Frontal cortex (tissue), 4 donors: Measurements from ENCODE around the gene EEF1A2. TPM values are rescaled to one million over a fixed set of nuclear protein-coding genes. Genes with fewer than 3 reads are reported as not detected.

ENCODE experiments used
- DNase-seq, 2 donors: peaks; one replicate each; pipeline ENCODE4 v3.0.0; 2012; ENCODE audit warnings: low spot score in 2 of 2
- FAIRE-seq: peaks from 2 replicates; lab custom pipeline; 2012; peaks lifted over from hg19 to GRCh38; lab: Jason Lieb, UNC
- total RNA-seq: library from RNA; depleted of rRNA; stranded (reverse); fragments of >200 nt; gene quantifications from one replicate; pipeline ENCODE4 v1.2.3, GENCODE V29; 2014
- donor health status: control.
- donor health status: control.
- donor health status: control.

Gene EEF1A2
- 179 TPM for total RNA-seq

DNA sequence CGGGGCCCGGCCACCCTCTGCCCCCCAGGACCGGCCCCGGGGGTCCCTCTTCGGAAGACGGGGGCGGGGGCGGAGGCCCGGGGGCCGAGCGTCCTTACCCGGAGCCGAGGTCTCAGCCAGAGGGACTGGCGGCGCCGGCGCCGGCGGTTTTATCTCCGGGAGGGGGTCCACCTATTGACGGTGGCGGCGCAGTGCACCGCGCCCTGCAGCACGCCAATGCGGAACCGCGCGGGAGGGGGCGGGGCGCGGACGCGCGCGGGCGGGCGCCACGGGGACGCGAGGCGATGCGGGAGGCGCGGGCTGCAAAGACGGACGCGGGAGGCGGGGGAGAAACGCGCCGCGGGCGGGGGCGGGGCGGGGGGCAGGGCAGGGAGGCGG is at the start of gene EEF1A2:
EEF1A2 (minus strand) TSS at position 124 of the 378 bp plus-strand sequence. CDS start 1,320 bp downstream, outside the sequence.
- FAIRE-seq (no peak), DNase-seq (peak; percentile 79 to 82)

DNA sequence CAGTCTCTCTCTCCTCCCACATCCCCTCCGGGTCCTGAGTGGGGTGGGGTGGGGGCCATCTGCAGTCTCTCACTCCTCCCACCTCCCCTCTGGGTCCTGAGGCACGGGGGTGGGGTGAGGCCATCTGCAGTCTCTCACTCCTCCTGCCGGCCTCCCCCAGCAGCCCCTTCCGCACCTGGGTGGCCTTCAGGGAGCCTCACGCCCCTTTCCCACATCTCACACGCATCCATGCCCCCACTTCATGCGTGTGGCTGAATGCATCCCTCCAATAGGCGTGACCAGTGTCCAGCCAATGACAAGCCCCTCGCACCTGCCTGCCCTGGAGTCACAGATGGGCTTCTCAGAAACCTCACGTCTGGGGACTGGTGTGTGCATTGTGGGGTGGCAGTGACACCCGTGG is 49.7 kb upstream of the EEF1A2 start:
- no peak for DNase-seq
- no peak for FAIRE-seq

DNA sequence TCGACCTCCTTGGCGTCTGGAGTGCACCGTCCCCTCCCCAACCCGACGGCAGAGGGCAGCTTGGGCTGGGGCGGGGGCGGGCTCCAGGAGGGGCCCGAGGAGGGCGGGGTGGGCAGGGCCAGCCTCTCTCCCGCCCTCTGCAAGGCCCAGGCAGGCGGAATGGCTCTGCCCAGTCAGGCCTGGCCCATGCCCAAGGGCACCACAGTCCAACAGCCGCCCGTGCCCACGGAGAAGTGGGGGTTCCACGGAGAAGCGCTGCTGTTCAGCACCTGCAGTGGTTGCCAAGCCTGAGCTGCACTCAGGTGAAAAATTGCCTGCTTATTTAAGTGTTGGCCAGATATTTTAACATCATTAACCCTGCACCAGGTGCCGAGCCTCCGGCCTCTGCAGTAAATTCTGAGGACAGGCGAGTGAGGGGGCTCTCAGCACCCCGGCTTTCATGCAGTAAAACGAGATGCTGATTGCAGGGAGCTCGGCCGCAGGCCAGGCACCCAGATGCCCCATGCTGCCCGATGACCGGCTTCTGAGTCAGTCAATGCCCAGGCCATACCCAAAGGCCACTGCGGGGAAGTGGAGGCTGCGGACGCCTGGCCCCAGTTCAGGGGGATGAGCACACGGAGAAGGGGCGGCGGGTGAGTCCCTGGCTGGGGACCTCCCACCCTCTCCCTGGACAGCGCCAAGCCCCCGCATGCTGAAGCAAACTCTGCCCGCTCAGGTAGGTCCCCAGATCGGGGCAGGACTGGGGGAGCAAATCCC is 49.0 kb upstream of the EEF1A2 start, which contains the start of gene SRMS:
SRMS (minus strand) TSS at position 25 of the 756 bp plus-strand sequence. CDS start 286 bp downstream, outside the sequence.
- DNase-seq (no peak), FAIRE-seq (no peak)

DNA sequence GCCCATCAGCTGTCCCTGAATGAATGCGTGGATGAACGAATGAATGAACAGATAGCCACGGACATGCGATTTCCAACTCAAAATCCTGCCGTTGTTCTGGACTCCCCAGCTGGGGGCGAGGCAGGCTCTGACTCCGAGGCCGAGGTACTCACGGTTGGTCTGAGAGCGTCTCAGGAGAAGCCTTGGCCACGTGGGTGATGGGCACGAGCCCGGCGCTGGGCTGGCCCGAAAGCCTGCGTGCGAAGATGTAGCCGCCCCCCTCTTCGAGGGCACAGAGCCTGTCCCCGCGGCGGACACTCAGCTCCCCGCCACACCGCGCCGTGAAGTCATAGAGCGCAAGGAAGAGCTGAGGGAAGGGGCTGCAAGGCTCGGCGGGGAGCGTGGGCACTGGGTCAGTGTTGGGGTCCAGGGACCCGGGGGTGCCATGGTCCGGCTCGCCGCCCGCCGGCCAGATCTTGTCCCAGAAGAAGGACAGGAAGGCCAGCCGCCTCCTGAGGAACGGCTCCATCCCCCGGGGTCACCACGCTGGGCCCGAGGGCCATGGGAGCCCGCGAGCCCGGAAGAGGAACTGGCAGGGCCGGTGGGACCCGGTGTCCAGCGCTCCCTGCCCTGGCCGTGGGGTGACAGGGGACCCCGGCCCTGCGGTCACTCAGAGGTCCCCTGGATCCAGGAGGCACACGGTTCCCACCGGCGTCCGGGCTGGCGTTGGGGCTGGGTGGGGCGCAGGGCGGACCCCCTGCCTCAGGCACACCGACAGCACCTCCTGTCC is 48.3 kb upstream of the EEF1A2 start:
- FAIRE-seq = no peak
- no peak for DNase-seq

DNA sequence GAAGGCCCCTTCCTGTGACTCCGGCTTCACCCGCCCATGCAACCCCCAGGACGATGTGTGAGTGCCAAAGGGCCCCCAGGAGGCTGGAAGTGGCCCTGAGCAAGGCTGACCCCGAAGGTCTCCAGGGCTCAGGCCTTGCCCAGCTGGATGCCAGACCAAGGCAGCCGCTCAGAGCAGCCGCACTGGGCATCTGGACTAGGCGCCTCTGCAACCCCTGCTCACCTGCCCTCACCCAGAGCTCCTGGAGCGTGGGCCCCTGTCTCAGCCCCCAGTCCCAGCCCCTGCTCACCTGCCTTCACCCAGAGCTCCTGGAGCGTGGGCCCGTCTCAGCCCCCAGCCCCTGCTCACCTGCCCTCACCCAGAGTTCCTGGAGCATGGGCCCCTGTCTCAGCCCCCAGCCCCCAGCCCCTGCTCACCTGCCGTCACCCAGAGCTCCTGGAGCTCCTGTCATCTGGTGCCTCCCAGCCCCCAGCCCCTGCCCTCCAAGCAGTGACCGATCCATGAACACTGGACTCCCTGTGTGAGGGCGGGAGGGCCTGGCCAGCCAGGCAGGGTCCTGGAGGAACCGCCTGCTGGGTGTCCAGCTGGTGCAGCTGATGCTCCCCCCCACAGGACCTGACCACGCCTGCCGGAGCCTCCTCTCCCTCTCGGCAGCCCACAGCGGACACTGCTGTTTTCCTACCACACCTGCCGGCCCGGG is 47.5 kb upstream of the EEF1A2 start:
- FAIRE-seq (no peak), DNase-seq (no peak)

DNA sequence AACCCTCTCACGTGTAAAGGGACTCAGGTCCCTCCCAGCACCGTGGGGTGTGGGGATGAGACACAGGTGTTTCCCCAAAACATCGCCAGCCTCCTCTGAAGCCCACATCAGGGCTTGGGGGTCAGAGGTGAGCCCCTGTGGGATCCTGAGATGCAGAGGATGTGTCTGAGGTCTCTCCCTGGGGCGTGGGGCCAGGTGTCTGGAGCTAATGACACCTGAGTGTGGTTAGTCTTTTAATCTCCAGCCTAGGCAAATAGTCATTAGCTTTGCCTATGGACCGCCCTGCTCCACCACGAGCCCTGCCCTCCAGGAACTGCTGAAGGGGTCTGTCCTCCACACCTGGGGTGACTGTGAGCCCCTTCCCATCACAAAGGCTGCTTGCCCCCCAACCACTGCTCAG is 46.9 kb upstream of the EEF1A2 start:
- FAIRE-seq (no peak), DNase-seq (no peak)

DNA sequence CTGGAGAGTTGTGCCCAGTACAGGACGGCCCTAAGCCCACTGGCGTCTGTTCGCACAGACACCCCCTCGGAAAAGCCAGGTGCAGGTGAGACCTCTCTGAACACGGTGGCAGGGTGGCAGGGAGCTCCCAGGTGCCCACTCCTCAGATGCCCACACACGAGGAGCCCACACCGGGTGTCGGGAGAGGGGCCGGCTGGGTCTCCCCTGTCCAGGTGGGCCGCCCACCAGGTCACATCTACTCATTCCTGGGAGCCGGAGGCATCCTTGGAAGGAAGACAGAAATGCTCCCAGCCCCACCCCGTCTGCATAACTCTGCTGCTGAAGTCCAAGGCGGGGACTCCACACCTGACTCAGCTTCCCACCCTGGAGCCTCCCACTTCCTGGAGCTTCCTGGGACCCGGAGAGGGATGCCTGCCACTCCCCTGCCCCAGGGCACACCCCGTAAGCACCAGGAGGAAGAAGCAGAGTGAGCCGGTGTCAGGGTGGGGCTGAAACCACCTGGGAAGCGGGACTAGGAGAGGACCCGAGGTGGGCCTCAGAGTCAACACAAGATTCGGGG is 46.2 kb upstream of the EEF1A2 start:
- DNase-seq (no peak), FAIRE-seq (no peak)

DNA sequence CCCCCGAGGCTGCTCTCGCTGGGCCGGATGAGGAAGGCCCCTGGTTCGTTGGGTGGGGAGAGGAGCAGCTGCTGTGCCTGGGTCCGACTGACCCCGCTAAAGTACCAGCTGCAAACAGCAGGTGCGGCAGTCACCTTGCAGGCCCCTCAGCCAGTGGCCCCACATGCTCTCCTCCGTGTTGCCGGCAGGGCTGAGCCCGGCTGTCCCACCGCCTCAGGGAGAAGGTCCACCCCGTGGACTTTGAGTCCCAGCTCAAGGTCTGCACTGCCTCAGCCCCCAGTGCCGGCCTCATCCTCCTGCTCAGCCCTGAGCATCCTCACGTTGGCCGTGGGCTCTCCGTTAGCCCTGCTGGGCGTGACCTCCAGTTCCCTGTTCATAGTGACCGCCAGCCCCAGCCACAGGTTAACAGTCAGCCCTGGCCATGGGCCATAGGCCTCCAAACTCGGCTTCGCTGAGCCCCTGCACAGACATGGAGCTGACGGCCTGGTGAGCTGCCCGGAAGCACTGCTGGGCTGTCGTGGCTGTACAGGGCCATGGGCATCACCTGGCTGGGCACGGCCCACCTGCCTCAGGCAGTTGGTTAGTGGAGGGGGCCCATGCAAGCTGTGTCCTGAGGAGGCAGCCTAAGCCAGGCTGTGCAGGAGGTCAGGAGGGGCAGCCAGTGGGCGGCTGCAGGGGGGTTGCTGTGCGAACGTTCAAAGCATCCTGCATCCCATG is 45.5 kb upstream of the EEF1A2 start:
- no peak for DNase-seq
- no peak for FAIRE-seq

DNA sequence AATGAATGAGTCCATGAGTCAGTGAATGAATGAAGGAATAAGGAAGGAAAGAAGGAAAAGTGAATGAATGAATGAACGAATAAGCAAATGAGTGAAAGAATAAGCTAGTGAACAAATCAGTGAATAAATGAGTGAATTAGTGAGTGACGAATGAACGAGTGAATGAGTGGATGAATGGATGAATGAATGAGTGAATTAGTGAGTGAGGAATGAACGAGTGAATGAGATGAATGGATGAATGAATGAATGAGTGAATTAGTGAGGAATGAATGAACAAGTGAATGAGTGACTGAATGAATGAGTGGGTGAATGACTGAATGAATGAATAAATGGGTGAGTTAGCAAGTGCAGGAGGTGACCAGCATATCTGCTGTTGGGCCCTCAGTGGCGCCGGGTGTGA is 44.9 kb upstream of the EEF1A2 start:
- no peak for FAIRE-seq

DNA sequence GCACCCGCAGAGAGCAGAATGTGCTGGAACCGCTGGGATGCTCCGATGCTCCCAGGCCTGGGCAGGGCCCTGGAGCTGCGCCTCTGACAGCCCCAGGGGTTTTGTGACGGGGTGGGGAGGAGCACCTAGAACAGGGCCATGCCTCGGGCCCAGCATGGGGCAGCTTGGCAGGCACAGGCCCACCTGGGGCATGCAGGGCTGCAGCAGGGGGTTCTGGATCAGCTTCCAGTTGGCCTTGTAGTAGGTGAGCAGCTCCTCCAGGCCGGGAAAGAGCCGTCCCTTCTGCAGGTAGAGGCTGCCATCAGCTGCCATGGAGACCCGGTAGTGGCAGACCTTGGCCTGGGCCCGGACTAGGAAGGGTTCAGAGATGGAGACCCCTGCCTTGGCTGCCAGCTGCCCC is 44.2 kb upstream of the EEF1A2 start:
- DNase-seq (no peak), FAIRE-seq (no peak)

More for the DNA sequence above, 44.9 kb upstream of the EEF1A2 start:
- DNase-seq = no peak

DNA sequence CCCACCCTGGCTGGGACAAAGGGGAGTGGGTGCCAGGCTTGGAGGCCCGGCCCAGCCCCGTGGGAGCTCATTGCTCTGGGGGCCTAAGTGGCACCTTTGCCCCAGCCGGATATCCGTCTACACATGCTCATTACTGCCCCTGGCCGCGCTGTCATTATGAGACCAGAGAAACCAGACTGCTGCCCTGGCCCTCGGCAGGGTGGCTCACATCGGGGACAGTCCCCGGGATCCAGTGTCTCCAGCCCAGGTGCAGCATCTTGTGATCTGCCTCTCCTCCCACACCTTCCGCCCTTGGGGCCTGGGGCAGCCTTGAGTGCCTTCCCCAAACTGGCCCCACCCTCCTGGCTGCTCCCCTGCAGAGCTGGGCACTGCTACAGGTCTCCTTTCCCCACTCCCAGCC is 43.8 kb upstream of the EEF1A2 start:
- DNase-seq (no peak), FAIRE-seq (no peak)

DNA sequence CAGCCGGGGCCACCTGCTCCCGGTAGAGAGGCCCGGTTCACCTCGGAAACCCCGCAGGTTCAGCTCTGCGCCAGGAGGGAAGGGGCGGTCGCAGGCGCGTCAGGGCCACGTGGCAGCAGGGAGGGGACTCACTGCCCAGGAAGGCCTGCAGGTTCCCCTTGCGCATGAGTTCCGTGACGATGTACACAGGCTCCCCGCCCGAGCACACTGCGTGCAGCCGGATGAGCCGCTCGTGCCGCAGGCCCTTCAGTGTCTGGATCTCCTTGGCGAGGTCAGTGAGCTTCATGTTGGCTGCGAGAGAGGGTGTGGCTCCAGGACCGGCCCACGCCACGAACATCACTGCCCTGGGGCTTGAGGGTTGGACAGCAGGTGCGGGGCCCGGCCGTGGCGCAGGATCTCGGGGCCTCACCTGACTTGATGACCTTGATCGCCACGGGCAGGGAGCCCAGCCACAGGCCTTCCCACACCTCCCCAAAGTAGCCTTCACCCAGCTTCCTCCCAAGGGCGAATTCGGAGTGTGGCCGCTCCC is 43.2 kb upstream of the EEF1A2 start:
- no peak for FAIRE-seq

DNA sequence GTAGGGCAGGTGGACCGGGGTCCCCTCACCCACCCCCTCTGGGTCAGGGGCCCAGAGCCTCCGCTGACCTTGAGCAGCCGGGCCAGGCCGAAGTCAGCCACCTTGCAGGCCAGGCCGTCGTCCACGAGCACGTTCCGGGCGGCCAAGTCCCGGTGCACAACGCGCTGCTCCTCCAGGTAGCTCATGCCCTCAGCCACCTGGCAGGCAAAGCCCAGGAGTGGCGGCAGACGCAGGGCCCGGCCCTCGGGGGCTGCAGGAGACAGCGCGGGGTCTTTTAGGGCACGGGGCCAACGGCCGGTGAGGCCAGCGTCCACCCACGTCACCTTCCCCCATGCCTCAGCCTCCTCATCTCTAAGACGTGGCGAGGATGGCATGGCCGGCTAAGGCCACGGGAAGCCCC is 42.5 kb upstream of the EEF1A2 start:
- no peak for DNase-seq
- no peak for FAIRE-seq

More for the DNA sequence above, 43.2 kb upstream of the EEF1A2 start:
- DNase-seq = no peak

DNA sequence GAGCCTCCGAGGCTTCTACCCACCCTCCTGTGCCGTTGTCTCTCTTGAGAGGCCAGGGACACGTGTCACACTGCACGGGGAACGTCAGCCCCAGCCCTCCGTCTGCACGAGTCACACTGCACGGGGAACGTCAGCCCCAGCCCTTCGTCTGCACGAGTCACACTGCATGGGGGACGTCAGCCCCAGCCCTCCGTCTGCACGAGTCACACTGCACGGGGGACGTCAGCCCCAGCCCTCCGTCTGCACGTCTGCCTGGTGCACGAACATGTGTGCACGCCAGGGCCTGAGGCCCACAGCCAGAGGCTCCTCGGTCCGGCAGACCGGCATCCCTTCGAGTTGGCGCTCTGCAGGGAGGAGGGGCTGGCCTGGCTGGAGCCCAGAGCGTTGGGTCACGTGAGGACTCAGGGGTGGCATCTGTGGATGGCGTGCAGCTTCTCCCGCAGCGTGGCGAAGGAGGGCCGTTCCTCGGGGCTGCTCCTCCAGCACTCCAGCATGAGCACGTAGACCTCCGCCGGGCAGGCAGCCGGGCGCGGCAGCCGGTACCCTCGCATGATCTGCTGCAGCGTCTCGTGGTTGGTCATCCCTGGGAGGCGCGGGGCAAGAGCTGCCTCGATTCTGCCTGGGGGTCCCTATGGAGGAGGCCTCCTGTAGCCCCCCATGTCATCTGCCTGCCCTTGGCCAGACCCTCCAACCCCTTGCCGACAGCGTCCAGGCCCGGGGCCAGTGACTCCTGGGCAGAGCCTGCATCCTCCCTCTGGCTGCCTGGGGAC is 41.7 kb upstream of the EEF1A2 start:
- no peak for FAIRE-seq

DNA sequence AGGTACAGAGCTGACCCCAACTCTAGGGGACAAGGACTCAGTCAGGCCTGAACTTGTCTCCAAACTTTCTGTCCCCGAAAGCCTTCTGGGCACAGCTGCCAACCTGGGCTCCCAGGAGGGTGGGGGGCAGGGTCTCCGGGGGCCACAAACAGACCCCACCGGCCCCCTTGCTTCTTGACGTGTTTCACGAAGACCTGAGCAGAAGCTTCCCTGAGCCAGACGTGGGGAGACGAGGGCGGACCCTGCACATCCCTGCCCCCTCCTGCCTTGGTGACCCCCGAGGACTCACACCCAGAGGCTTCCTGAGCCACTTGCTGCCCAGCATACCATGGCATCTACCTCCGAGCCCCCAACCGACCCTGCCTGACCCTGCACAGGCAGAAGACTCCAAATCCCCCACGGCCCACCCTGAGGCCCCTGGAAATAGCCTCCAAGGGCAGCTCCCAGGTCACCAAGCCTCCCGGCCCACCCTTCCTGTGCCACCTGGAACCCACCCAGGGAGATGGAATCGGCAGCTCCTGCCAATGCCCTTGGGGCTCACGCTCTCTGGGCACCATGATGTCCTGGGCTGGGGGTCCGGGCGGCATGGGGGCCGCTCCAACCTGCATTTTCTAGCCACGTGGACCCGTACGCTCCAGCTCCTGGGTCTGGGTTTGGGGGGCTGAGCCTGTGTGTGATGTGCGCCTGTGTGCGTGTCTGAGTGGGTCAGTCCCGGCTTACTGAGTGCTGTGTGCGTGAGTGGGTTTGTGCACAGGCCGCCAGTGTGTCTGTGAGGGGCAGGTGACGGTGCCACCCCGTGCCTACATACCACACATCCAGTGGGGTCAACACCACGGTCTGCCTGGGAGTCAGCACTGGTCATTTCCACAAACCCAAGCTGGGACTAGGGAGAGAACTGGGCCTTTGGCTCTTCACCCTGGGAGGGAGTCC is 40.8 kb upstream of the EEF1A2 start:
- no peak for DNase-seq
- no peak for FAIRE-seq

More for the DNA sequence above, 41.7 kb upstream of the EEF1A2 start:
- DNase-seq = peak; percentile 73 to 79

DNA sequence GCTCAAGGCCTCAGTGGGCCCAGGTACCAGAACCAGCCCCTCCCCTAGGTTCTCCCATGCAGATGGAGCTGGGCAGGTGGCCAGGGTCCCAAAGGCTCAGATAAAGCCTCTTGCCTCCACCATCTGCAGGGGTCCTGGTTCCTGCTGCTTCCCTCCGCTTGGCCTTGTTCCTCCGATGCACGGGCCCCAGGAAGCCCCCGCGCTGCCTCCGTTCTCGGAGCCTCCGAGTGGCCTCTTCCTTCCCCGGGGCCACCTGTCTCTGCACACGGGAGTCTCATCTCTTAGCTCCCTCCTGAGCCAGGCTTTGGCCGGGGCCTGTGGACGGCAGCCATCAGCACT is 40.2 kb upstream of the EEF1A2 start:
- FAIRE-seq = no peak
- no peak for DNase-seq

DNA sequence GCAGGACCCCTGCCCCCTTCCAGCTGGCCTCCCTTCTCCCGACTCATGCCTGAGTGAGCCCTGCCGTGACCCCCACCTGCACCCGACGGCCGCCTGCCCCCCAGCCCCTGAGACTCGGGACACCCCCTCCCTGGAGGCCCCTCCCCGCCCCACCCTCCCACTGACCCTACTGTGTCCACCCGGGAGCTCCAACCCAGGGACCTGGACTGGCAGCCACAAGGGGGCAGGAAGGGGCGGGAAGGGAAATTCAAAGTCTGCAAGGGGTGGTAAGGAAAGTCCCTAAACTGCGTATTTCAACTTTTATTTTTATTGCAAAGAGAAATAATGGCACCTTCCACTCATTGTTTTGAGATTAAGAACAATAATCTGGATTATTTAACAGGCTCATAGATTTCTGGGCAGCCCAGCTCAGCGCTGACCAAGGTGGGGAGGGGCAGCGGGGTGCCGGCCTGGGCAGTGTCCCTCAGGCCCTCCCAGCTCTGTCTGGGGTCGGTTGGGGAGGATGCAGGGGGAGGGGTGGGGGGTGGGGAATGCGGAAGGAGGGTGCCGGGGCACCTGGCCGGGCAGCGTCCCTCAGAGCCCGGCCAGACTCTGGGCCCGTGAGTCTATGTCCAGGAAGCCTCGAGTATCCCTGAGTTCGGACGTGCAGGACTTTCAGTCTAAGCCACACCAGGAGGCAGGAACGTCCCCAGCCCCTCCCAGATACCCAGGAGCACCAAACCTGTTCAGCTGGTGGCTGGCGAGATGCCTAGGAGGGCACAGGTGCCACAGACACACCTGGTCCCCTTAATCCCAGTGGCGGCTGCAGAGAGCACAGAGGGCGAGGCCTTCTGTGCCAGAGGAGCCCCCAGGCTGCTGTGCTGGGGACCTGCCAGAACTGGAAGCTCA is 39.6 kb upstream of the EEF1A2 start:
- FAIRE-seq (no peak), DNase-seq (peak in 1 of 2 donors; percentile 68)
